ENCODE results near the gene BNC2.

- TF ChIP-seq CTCF (conservative IDR thresholded peaks at IDR 0.05; ENCODE audit: low read depth, low read length) (peak; percentile 42), CHD1 (IDR thresholded peaks at IDR 0.05; ENCODE audit: low read depth, low read length) (no peak), CEBPB (IDR thresholded peaks at IDR 0.05; ENCODE audit: low read depth, low read length) (no peak), POLR2A (IDR thresholded peaks at IDR 0.05; ENCODE audit: low read depth, low read length) (no peak), NFE2L2 (IDR thresholded peaks at IDR 0.05; ENCODE audit: low read depth, low read length) (no peak), RCOR1 (IDR thresholded peaks at IDR 0.05; ENCODE audit: insufficient replicate concordance, low read length) (no peak), MAFK (IDR thresholded peaks at IDR 0.05; ENCODE audit: low read depth, low read length) (no peak)
- TF ChIP-seq, protein P1, sequence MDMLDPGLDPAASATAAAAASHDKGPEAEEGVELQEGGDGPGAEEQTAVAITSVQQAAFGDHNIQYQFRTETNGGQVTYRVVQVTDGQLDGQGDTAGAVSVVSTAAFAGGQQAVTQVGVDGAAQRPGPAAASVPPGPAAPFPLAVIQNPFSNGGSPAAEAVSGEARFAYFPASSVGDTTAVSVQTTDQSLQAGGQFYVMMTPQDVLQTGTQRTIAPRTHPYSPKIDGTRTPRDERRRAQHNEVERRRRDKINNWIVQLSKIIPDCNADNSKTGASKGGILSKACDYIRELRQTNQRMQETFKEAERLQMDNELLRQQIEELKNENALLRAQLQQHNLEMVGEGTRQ (IDR thresholded peaks at IDR 0.05; ENCODE audit: low read depth, low read length): no peak
- TF ChIP-seq, protein P2, sequence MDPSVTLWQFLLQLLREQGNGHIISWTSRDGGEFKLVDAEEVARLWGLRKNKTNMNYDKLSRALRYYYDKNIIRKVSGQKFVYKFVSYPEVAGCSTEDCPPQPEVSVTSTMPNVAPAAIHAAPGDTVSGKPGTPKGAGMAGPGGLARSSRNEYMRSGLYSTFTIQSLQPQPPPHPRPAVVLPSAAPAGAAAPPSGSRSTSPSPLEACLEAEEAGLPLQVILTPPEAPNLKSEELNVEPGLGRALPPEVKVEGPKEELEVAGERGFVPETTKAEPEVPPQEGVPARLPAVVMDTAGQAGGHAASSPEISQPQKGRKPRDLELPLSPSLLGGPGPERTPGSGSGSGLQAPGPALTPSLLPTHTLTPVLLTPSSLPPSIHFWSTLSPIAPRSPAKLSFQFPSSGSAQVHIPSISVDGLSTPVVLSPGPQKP (IDR thresholded peaks at IDR 0.05; ENCODE audit: borderline replicate concordance, low read depth, low read length): no peak
Observed at GRCh38 chr9:16726029-16726428, 144.4 kb downstream of the BNC2 start.
